Measurements from ENCODE around the gene OTOGL.
"Not testable (repeated sequence)": the region's sequence is repeated elsewhere in the genome, so short reads cannot be mapped to it uniquely, and the experiment has no call there.

The OTOGL gene

DNA sequence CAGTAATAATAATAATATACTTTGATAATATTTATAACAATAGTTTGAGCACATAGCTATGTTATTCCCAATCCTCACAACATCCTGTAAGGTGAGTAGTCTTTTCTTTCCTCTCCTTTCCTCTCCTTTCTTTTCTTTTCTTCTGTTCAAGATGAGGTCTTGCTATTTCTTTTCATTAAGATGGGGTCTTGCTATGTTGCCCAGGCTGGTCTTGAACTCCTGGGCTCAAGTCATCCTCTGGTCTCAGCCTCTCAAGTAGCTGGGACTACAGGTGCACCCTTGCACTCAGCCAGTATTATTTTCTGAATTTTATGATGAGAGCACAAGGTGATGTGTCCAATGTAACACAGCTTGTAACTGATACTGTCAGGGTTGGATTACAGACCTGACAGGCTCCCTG lies 134.6 kb downstream of the OTOGL start:
- DNase-seq = no peak

DNA sequence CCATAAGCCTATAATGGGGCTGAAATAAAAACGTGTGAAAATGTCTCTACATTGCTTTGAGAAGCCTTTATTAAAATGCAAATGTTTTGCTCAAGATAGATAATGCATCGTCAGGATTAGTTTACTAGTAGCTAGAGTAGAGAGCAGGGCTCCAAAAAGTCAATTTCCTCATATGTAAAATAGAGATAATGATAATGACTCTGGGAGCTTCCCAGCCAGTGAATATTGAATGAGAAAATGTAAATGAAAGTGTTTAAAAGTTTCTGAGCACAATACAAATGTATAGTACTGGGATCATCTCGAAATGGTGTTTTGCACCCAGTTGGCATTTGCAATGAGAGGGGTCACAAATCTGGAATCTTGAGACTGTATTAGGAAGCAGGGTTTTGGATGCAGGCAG lies 135.3 kb downstream of the OTOGL start:
- no peak for DNase-seq

DNA sequence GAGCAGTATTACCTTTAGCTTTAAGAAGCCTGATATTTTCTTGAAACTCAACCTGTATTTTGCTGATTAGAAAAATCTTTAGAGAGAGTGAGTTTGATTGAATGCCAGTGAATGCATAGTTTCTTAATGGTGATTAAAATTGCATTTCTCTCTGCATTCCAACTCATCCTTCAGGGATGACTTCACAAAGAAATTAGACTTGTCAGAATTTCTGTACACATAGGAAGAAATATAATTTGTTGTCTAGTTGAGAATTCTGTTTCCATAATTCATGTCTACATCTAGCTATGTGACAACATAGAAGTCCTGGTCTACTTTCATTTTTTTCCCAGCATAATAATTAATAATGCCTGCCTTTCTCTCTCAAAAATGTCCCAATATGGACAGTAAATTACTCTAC lies 136.6 kb downstream of the OTOGL start:
- no peak for DNase-seq

- DNase-seq = no peak
These were observed 140.5 kb downstream of the OTOGL start for GRCh38 chr12:80239867-80240266.

DNA sequence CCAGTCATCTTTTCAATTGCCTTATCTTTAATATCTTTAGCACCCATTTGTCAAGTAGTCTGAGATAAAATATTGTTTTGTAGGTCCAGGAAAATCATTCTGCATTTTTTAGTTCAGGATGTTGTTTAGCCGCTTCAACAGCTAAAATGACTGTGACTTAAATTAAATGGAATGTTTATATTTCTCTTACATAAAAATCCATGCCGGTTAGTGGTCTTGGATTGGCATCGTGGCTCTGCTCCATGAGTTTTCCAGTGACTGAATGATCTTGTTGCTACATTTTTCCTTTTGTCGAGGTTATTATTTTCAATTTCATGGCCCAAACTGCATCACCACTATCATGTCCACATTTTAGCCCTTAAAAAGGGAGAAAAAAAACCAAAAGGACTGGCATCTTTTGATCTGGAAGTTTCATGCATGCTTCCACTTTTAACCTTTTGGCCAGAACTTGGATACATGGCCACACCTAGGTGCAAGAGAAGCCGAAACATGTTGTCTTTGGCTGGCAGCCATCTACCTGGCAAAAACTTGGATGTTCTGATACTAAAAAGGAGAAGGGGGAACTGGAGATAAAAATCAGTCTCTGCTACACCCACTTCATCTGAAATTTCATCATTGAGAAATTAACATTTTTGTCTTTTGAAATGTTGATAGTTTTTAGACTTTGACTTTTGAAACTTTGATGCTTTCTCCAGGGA lies 142.4 kb downstream of the OTOGL start:
- DNase-seq = no peak

GRCh38 chr12:80242321-80242720 lies 143.0 kb downstream of the OTOGL start:
- no peak for DNase-seq

DNA sequence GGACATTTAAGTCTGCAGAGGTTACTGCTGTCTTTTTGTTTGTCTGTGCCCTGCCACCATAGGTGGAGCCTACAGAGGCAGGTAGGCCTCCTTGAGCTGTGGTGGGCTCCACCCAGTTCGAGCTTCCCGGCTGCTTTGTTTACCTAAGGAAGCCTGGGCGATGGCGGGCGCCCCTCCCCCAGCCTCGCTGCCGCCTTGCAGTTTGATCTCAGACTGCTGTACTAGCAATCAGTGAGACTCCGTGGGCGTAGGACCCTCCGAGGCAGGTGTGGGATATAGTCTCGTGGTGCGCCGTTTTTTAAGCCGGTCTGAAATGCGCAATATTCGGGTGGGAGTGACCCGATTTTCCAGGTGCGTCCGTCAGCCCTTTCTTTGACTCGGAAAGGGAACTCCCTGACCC lies 150.2 kb downstream of the OTOGL start:
- not testable (repeated sequence) for DNase-seq

GRCh38 chr12:80257920-80258319 lies 158.6 kb downstream of the OTOGL start:
- no peak for DNase-seq

DNA sequence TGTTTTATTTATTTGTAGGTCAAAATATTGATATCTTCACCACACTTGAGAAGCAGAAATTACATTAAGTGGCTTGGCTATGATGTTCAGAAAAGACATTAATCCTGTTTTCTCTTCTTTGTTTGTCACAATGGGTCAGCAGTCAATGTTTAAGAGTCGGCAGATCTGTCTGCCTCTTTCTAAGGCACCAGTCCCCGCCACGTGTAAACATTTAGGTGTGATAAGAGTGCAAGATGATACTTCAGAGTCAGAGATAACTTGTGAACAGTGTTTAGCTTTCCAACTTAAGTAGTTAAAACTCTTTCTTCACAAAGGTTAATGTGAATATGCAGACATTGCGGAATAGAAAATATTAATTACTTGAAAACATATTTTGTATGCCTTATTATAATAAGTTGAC lies 160.9 kb downstream of the OTOGL start:
- DNase-seq = no peak

DNA sequence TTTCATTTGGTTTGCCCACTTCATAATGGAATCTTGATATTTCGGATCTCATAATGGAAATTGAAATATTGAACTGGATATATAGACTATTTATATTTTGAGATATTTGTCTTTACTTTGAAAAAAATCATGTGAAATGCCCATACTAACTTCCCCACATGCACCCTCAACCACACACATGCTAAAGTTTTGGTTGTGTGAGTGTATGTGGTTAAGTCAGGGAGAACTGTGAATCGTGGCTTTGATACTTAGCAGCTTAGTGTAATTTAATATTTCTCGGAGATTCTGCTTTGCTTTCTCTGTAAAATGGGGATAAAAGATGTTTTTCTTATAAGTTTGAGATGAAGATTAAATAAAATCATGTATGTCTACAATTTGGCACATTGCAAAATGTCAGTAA lies 162.1 kb downstream of the OTOGL start:
- DNase-seq = no peak

DNA sequence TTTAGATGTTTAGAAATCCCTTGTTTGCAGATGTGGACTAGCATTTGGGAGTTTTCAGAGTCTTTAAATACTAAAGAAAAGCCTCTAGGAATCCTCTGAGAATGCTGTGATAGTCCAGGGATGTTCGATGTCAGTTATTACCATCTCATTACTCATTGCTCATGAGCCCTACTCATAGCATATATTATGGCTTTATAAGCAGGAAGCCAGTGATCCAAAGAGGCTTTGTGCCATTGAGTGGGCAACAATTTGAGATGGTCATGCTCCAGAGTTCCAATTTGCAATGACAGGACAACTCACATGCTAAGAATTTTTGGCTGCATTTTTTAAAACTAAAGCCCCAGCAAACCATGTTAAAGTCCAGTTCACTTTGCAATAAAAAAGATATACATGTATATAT lies 163.0 kb downstream of the OTOGL start:
- DNase-seq = no peak

DNA sequence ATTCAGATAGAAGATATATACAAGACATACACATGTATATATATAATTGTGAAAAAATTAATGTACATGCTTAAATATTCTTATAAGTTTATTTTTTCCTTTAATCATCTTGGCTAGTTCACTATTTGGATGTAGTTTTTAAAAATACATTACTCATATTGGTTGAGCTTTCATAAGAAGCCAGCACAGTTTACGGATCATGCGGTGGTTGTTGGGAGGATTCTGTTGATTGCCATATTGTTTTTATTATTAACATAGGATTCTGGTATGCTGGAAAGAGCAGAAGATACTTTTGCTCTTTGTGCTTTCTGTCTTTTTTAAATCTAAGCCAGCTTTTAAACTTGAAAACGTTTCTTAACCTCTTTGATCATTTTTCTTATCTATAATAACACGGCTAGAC lies 163.4 kb downstream of the OTOGL start:
- no peak for DNase-seq

GRCh38 chr12:80264386-80264785 lies 165.0 kb downstream of the OTOGL start:
- DNase-seq = no peak

DNA sequence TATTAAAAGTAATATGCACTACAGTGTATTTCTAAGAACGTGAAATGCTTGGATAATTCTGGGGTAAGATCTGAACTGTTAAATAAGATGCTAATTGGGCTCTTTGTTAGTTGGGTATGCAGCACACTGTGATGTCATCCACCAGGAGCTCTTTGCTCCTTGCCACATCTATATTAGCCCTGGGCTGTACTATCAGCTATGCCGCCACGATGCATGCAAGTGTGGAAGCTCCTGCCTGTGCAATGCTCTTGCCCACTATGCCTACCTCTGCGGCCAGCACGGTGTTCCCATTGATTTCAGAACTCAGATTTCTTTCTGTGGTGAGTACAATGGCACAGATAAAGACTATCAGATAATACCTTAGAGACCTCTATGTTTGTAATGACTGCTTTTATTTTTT lies 165.6 kb downstream of the OTOGL start:
- DNase-seq = no peak

DNA sequence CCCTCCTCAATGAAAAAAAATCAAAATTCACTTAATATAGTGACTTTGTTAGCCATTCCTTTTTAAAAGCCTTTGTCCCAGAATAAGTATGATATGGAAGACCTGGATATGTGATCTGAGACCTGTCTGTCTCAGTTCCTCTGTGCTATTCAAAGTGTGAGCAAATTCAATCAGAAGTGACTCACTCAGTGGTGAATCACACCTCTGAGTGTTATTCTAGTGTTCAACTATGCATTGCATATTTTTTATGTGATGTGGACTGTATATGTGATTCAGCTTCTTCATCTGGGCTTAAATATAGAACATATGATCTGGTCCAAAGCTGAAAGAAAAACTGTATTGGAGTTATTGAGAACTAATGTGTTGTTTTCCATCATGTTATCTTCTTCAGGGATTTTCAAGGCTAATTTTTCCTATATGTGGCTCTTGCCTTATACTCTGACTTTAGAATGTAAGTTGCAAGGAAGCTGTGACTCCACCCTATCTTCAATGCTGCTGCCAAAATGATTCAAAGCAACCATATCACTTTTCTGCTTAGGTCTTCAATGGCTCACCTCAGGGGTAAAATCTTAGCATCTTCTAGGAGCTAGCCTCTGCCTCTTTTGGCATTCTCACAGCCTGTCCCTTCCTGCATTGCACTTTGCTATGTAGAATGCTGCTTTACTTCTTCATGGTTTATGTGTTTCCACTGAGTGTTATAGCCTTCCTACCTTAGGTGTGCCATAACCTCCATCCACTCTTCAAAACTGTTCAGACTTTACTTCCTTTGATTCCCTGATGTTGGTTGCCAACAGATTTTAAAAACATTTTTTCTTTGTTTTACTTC lies 169.8 kb downstream of the OTOGL start:
- no peak for DNase-seq

- DNase-seq = no peak
These were observed 170.6 kb downstream of the OTOGL start for GRCh38 chr12:80269803-80270552.

DNA sequence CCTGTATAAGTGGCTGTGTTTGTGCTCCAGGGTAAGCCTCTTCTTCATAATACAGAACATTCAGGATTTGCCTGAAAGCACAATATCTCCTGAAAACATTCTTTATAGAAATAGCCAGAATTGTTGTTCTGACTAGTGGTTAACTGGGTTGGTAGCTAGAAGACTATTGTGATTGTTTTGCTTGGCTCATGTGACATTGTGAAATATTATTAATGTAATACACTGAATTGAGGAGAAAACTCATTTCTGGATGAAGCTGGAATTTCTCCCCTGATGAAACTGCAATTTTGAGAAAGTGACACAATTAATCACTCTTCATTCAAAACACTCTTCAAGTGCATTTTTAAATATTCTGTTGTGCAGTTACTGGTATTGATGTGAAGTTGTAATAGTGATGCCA lies 172.4 kb downstream of the OTOGL start:
- DNase-seq = no peak

- DNase-seq = no peak
These were observed 173.1 kb downstream of the OTOGL start for GRCh38 chr12:80272387-80272915.

- DNase-seq = no peak
These were observed 173.8 kb downstream of the OTOGL start for GRCh38 chr12:80273144-80273543.

DNA sequence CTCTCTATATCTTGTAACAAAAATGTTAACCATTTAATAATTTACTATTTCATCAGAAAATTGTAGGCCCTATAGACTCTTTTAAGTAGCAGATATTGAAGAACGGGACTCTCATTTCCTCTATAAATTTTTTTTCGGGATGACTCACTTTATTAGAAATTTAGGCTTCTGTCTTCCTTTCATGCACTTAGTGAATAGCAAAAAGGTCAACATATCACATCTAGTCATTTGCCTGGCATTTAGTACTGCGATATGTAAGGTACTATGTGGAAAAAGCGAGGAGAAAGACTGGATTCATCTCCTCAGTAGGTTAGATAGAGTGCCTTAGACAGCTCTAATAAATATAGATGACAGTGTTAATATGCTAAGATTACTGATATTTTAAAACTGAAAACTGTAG lies 178.4 kb downstream of the OTOGL start:
- DNase-seq = no peak

DNA sequence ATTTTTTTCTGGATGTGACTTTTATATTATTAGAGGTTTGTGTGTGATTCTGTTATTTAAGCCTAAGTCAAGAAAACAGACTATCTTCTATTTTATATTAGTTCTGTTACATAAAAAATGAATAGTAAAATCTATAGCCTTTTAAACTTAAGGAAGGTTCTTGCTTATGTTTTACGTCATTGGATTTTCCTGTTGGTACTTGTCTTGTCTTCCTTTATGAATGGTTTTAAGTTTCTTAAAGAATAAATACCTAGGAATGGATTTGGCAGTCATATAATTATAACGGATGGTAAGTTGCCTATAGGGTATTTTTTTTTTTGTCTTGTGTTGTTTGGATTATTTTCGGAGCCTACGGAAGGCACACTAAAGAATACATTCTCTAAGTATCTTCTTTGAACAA lies 182.9 kb downstream of the OTOGL start:
- DNase-seq = no peak

GRCh38 chr12:80282761-80283160 lies 183.4 kb downstream of the OTOGL start:
- no peak for DNase-seq

DNA sequence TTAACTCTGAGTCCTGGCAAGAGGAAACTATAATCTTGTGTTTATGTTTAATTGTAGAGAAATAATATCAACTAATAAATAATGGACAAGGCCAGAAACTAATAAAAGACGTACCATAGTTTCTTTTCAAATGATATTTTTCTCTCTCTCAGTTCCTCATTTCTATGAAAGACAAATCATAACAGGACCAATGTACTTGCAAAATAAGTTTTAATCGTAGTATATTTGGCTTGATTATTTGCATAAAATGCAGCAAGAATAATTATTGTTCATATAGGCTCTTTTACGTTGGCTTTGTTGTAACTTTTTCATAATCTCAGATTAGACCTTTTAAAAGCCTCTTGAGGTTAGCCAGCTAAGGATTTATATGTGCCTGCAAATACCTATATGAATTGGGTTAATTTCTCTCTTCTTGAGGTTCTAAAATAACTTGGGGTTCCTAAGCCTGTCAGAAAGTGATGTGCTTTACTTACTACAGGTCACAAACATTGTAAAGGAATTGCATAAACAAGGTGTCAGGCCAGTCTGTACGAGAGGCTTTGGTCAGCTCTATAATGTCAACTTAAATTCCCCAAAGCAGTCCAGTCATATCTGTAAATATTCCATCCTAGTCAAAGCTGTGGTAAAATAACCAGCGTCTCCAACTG lies 191.9 kb downstream of the OTOGL start:
- DNase-seq = no peak

Measured in NCI-H2081 treated with DMSO at 0.1 percent for 48 hours (cell line).